NCI-H2196 treated with DMSO at 0.1 percent for 48 hours (cell line): ENCODE measurements around the gene RNF181.
"Not testable (repeated sequence)": the region's sequence is repeated elsewhere in the genome, so short reads cannot be mapped to it uniquely, and the experiment has no call there.

Experiments
- DNase-seq: peaks from one replicate; lab custom pipeline; 2025; ENCODE audit not compliant: unreplicated experiment; lab: John Stamatoyannopoulos, UW

Gene RNF181

GRCh38 chr2:85611705-85612587 lies 16.4 kb downstream of the RNF181 start, which contains the start of gene C2orf68:
Gene C2orf68, minus strand, starts transcription at chr2:85612066. Its CDS starts 82 bp downstream, at chr2:85611984.
- DNase-seq, result peak; percentile 53

GRCh38 chr2:85613717-85614515 lies 18.4 kb downstream of the RNF181 start:
- no peak for DNase-seq

GRCh38 chr2:85614757-85615156 lies 19.2 kb downstream of the RNF181 start:
- not testable (repeated sequence) for DNase-seq

GRCh38 chr2:85615413-85615728 lies 19.8 kb downstream of the RNF181 start:
- no peak for DNase-seq

GRCh38 chr2:85617723-85618122 lies 22.2 kb downstream of the RNF181 start:
- DNase-seq, result not testable (repeated sequence)

DNA sequence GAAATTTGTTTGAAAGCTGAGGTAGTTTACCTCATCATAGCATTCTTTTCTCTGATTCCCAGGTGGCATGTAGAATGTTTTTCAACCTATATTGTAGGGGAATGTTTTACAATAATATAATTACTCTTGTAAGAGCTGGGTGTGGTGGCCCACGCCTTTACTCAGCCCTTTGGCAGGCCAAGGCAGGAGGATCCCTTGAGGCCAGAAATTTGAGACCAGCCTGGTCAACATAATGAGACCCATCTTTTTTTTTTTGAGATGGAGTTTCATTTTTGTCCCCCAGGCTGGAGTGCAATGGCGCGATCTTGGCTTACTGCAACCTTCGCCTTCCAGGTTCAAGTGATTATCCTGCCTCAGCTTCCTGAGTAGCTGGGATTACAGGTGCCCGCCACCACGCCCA lies 24.1 kb downstream of the RNF181 start:
- no peak for DNase-seq

GRCh38 chr2:85621338-85621737 lies 25.8 kb downstream of the RNF181 start:
- no peak for DNase-seq

DNA sequence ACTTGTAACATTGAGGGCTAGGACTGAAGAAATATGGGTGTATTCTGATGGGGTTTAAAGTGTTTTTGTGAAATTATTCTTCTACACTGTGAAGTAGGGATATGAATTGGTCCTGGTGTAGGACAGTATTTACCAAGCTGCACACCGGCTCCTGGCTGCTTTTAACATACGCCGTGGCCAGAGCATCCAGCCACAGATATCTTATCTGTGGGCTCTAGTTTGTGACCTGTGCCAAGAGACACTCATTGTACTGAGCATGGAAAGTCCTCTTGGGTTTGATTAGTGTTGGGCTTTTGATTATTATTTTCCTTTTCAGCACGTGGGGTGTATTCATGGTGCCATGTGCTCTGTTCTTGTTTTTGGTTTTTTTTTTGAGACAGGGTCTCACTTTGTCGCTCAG lies 28.4 kb downstream of the RNF181 start:
- DNase-seq, result no peak

GRCh38 chr2:85628658-85629057 lies 33.1 kb downstream of the RNF181 start:
- no peak for DNase-seq

GRCh38 chr2:85631316-85631715 lies 35.8 kb downstream of the RNF181 start:
- DNase-seq, result no peak

GRCh38 chr2:85635011-85635410 lies 39.5 kb downstream of the RNF181 start:
- DNase-seq, result no peak

DNA sequence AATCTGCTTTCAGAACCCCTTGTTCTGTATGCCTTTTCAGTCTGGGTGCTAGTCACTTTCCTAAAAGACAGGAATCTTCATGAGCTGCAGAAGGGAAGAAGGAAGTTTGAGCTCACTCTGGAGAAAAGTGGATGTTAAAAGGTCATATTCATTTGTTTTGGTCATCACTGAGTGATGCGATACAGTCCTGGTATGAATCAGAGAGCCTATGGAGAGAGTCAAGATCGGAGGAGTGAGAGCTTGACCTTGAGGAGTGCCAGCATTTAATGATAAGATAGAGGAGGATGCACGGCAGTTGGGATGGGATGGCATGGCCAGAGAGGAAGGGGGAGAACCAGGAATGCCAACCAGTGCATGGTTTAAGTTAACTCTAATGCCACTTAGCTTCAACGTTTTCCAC lies 40.1 kb downstream of the RNF181 start:
- no peak for DNase-seq

DNA sequence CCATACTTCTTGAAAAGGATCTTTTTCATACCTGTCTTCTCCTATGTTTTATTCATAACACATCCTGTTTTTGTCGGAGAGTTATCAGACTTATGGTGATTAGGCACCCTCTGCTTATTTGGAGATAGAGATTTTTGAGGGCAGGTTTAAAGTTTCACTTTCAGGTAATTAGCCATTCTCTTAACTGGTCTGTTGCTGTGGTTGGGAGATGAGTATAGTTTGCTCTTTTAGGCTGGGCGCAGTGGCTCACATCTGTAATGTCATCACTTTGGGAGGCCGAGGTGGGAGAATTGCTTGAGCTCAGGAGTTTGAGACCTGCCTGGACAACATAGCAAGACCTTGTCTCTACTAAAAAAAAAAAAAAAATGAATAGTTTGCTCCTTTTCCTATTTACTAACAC lies 47.2 kb downstream of the RNF181 start:
- no peak for DNase-seq

DNA sequence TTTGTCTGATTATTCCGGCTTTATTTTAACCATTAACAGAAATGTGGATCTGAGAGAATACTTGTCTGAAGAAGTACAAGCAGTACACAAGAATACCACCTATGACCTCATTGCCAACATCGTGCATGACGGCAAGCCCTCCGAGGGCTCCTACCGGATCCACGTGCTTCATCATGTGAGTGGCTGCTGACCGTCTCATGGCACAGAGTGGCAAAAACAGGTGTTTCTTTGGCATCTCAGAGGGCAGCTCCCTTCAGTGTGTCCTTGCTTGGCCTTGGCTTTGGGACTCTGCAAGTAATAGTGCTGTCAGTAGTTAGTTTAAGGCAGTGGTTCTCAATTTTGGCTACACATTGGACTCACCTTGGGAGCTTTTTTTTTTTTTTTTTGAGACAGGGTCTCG lies 49.4 kb downstream of the RNF181 start:
- no peak for DNase-seq

DNA sequence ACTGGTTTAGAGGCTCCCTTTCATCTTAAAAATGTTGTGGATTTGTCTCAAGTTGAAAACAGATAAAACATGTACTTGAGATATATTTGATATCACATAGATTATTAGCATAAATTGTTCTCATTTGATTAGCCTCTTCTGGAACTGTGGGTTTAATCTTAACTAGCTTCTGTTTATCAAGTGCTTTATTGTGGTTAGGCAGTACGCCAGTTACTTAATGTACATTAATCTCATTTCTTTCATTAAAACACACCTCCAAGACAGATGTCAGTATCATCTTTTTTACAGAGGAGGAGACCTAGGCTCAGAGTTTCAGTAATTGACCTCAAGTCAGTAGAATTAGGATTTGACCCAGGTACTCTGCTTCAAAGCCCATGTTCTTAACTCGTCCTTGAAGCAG lies 50.6 kb downstream of the RNF181 start:
- DNase-seq, result no peak
